ENCODE data around the gene KRTAP12-4.

DNA sequence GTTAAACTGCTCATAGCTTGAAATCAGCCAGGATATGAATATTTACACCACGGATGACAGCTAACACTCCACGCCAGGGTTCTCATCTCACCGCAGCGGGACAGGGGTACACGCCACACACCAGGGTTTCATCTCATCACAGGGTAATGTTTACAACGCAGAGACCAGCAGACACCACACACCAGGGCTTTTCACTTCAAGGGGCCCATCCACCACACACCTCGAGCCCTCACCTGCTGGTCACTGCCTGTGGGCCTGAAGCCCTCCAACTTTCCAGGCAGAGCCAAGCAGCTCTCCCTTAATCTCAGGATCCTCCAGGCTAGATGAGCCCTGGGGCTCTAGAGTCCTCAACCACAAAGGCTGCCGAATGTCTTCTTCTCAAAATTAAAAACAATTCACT lies 41.2 kb upstream of the KRTAP12-4 start:
- TF ChIP-seq, protein P1, sequence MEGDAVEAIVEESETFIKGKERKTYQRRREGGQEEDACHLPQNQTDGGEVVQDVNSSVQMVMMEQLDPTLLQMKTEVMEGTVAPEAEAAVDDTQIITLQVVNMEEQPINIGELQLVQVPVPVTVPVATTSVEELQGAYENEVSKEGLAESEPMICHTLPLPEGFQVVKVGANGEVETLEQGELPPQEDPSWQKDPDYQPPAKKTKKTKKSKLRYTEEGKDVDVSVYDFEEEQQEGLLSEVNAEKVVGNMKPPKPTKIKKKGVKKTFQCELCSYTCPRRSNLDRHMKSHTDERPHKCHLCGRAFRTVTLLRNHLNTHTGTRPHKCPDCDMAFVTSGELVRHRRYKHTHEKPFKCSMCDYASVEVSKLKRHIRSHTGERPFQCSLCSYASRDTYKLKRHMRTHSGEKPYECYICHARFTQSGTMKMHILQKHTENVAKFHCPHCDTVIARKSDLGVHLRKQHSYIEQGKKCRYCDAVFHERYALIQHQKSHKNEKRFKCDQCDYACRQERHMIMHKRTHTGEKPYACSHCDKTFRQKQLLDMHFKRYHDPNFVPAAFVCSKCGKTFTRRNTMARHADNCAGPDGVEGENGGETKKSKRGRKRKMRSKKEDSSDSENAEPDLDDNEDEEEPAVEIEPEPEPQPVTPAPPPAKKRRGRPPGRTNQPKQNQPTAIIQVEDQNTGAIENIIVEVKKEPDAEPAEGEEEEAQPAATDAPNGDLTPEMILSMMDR (IDR thresholded peaks at IDR 0.05) = no peak
- TF ChIP-seq POLR2A (IDR thresholded peaks at IDR 0.05) = no peak
